Measurements from ENCODE around the gene DUSP6.
A peak's percentile ranks its signal among the peaks of the same experiment; 100 is the strongest.

DUSP6 gene

GRCh38 chr12:89352492-89353187, at the start of gene DUSP6:
Gene DUSP6, minus strand, starts transcription at chr12:89352501. Its CDS starts 462 bp downstream, at chr12:89352039.
- peak within 1 kb of the TSS; percentile 94 for H3K9ac ChIP-seq (ENCODE audit: low read length)
- no peaks in the 10 kb centered on the region for H3K36me3 ChIP-seq (ENCODE audit: control insufficient read depth, insufficient read depth, low read length)
- H3K9me3 ChIP-seq (ENCODE audit: control insufficient read depth, low read length): no peaks in the 10 kb centered on the region
- no peaks in the 10 kb centered on the region for H3K27me3 ChIP-seq (ENCODE audit: control insufficient read depth, insufficient read depth, low read length)
- H3K4me3 ChIP-seq (ENCODE audit: low read length): peak within 1 kb of the TSS; percentile 84
- H3K4me1 ChIP-seq (ENCODE audit: control insufficient read depth, insufficient read depth, low read length): peaks cover 25% of the 10 kb centered on the region

GRCh38 chr12:89401433-89402058, 49.2 kb upstream of the DUSP6 start:
- Histone ChIP-seq H3K4me3 (ENCODE audit: low read length) (no peak overlapping the region), H3K36me3 (ENCODE audit: control insufficient read depth, insufficient read depth, low read length) (no peaks in the 10 kb centered on the region), H3K9ac (ENCODE audit: low read length) (no peak overlapping the region), H3K9me3 (ENCODE audit: control insufficient read depth, low read length) (no peaks in the 10 kb centered on the region), H3K4me1 (ENCODE audit: control insufficient read depth, insufficient read depth, low read length) (no peaks in the 10 kb centered on the region), H3K27me3 (ENCODE audit: control insufficient read depth, insufficient read depth, low read length) (no peaks in the 10 kb centered on the region)

DNA sequence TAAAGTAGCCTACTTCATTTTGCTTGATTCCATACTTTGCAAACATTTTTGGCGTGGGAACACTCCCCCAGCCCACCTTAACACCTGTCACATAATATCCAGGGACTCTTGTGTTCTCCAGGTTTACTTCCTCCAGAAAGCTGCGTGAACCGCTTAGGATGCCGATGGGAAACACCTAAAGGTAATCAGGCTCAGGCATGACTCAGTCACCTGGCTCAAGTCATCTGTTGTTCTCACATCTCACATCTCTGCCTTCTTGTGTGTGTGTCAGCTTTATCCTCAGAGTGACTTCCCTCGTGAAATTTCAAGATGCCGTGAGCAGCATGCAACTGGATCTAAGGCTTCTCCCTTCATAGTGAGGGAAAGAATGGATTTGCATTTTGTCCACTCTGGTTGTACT, 48.1 kb upstream of the DUSP6 start:
- Histone ChIP-seq H3K27me3 (ENCODE audit: control insufficient read depth, insufficient read depth, low read length) (no peaks in the 10 kb centered on the region), H3K9ac (ENCODE audit: low read length) (no peak overlapping the region), H3K36me3 (ENCODE audit: control insufficient read depth, insufficient read depth, low read length) (no peaks in the 10 kb centered on the region), H3K4me1 (ENCODE audit: control insufficient read depth, insufficient read depth, low read length) (no peaks in the 10 kb centered on the region), H3K4me3 (ENCODE audit: low read length) (no peak overlapping the region), H3K9me3 (ENCODE audit: control insufficient read depth, low read length) (no peaks in the 10 kb centered on the region)

GRCh38 chr12:89395712-89396111, 43.4 kb upstream of the DUSP6 start:
- Histone ChIP-seq H3K4me3 (ENCODE audit: low read length) (no peak overlapping the region), H3K9ac (ENCODE audit: low read length) (no peak overlapping the region), H3K27me3 (ENCODE audit: control insufficient read depth, insufficient read depth, low read length) (no peaks in the 10 kb centered on the region), H3K36me3 (ENCODE audit: control insufficient read depth, insufficient read depth, low read length) (no peaks in the 10 kb centered on the region), H3K4me1 (ENCODE audit: control insufficient read depth, insufficient read depth, low read length) (peaks cover 6% of the 10 kb centered on the region), H3K9me3 (ENCODE audit: control insufficient read depth, low read length) (no peaks in the 10 kb centered on the region)

DNA sequence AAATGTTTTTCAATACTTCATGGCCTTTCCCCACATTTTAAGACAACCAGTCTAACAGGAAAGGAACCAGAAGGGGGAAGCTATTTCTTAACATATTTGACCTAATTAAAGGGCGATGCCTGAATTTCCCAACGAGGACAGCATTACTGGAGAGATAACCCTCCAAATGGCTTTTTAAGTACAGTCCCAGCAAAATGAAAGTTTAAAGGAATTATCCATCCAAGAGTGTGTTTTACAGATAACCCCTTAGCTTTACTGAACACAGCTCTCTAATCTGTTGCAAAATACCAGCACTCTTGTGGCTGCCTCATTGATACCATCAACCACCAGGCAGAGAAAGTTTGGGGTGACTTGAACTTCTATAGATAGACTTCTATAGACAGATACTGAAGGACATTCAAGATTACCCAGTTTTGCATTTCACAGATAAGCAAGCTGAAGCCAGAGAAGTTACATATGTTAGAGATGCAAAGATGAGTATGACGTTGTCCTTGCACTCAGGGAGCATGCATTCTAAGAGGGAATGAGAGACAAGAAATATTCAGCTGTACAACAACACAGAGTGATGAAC, 41.3 kb upstream of the DUSP6 start:
- Histone ChIP-seq H3K36me3 (ENCODE audit: control insufficient read depth, insufficient read depth, low read length) (no peaks in the 10 kb centered on the region), H3K4me1 (ENCODE audit: control insufficient read depth, insufficient read depth, low read length) (peaks cover 23% of the 10 kb centered on the region), H3K4me3 (ENCODE audit: low read length) (no peak overlapping the region), H3K9ac (ENCODE audit: low read length) (no peak overlapping the region), H3K9me3 (ENCODE audit: control insufficient read depth, low read length) (no peaks in the 10 kb centered on the region), H3K27me3 (ENCODE audit: control insufficient read depth, insufficient read depth, low read length) (no peaks in the 10 kb centered on the region)

DNA sequence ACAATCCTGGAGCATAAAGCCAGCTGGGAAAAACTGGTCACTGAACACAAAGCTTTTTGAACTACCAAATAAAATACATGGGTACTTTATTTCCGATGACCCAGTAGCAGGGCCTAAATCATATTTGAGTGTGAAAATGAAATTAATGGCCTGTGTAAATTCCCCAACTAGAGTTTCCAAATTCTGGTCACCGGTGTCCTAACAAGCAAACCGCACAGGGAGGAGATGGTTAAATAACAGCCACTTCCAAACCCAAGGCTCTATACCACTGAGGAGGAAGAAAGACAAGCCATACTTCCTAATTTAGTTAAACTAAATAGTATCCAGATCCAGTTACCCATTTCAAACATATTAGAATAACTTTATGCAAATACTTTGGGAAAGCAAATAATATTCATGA, 40.1 kb upstream of the DUSP6 start:
- Histone ChIP-seq H3K27me3 (ENCODE audit: control insufficient read depth, insufficient read depth, low read length) (no peaks in the 10 kb centered on the region), H3K36me3 (ENCODE audit: control insufficient read depth, insufficient read depth, low read length) (no peaks in the 10 kb centered on the region), H3K4me3 (ENCODE audit: low read length) (no peak overlapping the region), H3K9me3 (ENCODE audit: control insufficient read depth, low read length) (no peaks in the 10 kb centered on the region), H3K4me1 (ENCODE audit: control insufficient read depth, insufficient read depth, low read length) (peaks cover 23% of the 10 kb centered on the region), H3K9ac (ENCODE audit: low read length) (no peak overlapping the region)

DNA sequence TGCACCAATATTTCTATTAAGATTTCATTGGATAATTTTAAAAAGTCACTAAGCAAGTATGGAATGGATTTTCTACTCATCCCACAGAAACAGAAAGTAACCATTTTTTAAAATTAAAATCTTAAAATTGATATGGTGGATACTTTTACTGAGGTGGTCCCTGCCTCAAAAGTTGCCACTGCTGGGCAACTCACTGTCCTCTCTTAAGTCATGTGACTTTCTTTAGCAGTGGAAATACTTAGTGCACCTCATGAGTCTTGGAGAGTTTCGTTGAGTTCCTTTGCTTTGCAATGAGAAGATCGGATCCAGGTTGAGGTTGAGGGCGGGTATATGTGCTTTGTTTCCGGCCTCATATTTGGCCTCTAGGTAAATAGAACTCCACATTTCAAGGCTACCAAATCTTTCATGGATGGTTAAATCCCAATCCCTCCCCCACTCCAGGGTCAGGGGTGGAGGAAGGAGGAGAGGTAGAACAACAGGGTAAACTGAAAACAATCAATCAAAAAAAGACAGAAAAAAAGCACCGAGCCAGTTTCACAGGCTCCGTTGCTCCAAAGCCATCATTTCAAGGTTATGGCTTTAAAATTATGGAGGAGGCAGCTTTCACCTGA, 39.5 kb upstream of the DUSP6 start:
- Histone ChIP-seq H3K4me1 (ENCODE audit: control insufficient read depth, insufficient read depth, low read length) (peaks cover 23% of the 10 kb centered on the region), H3K36me3 (ENCODE audit: control insufficient read depth, insufficient read depth, low read length) (no peaks in the 10 kb centered on the region), H3K4me3 (ENCODE audit: low read length) (no peak overlapping the region), H3K9ac (ENCODE audit: low read length) (no peak overlapping the region), H3K9me3 (ENCODE audit: control insufficient read depth, low read length) (no peaks in the 10 kb centered on the region), H3K27me3 (ENCODE audit: control insufficient read depth, insufficient read depth, low read length) (no peaks in the 10 kb centered on the region)

- peaks cover 27% of the 10 kb centered on the region for H3K4me1 ChIP-seq (ENCODE audit: control insufficient read depth, insufficient read depth, low read length)
- no peak overlapping the region for H3K4me3 ChIP-seq (ENCODE audit: low read length)
- no peaks in the 10 kb centered on the region for H3K9me3 ChIP-seq (ENCODE audit: control insufficient read depth, low read length)
- no peaks in the 10 kb centered on the region for H3K27me3 ChIP-seq (ENCODE audit: control insufficient read depth, insufficient read depth, low read length)
- no peak overlapping the region for H3K9ac ChIP-seq (ENCODE audit: low read length)
- H3K36me3 ChIP-seq (ENCODE audit: control insufficient read depth, insufficient read depth, low read length): no peaks in the 10 kb centered on the region
These were observed 38.7 kb upstream of the DUSP6 start for GRCh38 chr12:89390802-89391673.

DNA sequence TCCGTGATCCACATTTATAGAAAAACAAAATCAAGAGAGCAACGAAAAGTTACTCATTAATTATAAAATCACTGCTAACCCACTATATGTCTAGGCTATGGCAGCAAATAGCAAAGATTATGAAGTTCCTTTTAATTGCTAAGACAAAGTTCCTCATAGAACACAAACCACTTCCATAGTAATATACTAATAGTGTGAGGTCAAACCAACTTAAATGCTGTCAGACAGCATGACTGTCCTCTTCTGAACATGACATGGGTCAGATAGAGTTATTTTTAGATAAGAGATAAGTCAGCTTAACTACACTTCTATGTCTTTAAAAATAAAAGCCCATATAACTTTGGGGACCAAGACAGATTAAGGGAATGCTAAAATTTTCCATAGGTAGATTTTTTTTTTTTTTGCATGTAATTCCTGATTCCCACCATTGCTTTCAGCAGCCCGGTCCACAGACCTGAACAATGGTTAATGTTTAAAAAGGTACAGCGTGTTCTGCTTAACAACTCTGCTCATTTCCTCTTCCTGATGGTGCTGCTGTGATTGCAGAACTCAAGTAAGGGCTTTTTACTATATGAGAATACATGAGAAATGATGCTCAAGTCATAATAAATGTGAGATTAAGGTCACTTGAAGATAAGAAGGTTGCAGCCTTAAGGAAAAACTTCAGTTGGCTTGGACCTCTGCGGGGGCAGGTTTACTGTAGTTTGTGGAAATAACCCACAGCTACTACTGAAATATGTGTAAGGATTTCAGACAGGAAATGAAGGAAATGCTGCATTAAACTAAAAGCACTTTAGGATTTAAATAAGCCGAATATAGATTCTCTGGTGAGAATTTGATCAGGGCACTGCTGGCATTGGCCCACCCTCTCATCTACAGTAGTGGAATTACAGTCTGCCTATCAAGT, 37.7 kb upstream of the DUSP6 start:
- no peaks in the 10 kb centered on the region for H3K36me3 ChIP-seq (ENCODE audit: control insufficient read depth, insufficient read depth, low read length)
- no peak overlapping the region for H3K9ac ChIP-seq (ENCODE audit: low read length)
- H3K27me3 ChIP-seq (ENCODE audit: control insufficient read depth, insufficient read depth, low read length): no peaks in the 10 kb centered on the region
- H3K4me3 ChIP-seq (ENCODE audit: low read length): no peak overlapping the region
- H3K9me3 ChIP-seq (ENCODE audit: control insufficient read depth, low read length): no peaks in the 10 kb centered on the region
- peaks cover 34% of the 10 kb centered on the region for H3K4me1 ChIP-seq (ENCODE audit: control insufficient read depth, insufficient read depth, low read length)

DNA sequence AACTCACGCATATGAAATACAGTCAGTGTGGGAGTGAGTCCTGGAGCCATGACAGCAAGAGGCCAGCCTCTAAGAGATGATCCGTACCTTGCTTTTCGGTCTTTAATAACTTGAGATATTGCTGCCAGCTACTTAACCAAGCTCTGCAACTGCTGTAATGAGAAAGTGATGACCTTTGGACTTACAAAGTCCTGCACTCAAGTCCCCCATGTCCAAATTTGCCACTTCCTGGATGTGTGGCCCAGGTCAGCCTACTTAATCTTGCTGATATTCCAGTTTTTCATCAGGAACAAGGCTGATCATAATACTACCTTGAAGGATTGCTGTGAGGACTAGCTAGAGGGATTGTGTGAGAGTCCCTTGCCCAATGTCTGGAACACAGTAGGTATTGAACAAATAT, 33.8 kb upstream of the DUSP6 start:
- H3K9me3 ChIP-seq (ENCODE audit: control insufficient read depth, low read length): no peaks in the 10 kb centered on the region
- H3K36me3 ChIP-seq (ENCODE audit: control insufficient read depth, insufficient read depth, low read length): no peaks in the 10 kb centered on the region
- peaks cover 49% of the 10 kb centered on the region for H3K4me1 ChIP-seq (ENCODE audit: control insufficient read depth, insufficient read depth, low read length)
- no peak overlapping the region for H3K9ac ChIP-seq (ENCODE audit: low read length)
- H3K27me3 ChIP-seq (ENCODE audit: control insufficient read depth, insufficient read depth, low read length): no peaks in the 10 kb centered on the region
- no peak overlapping the region for H3K4me3 ChIP-seq (ENCODE audit: low read length)

DNA sequence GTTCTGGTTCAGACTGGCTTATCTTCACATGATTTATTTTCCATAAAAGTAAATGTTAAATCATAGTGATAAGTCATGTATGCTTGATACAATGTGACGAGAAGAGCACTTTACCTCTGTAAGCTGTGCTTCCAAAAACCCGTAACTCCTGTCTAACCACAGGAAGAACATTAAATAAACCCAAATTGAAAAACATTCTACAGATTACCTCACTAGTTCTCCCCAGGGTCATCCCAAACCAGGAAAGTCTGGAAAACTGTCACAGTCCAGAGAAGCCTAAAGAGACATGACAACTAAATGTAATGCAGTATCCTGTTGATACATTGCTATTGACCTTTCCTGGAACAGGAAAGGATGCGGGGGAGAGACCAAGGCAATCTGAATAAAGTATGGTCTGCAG, 32.5 kb upstream of the DUSP6 start:
- Histone ChIP-seq H3K9me3 (ENCODE audit: control insufficient read depth, low read length) (no peaks in the 10 kb centered on the region), H3K9ac (ENCODE audit: low read length) (no peak overlapping the region), H3K4me1 (ENCODE audit: control insufficient read depth, insufficient read depth, low read length) (peaks cover 36% of the 10 kb centered on the region), H3K36me3 (ENCODE audit: control insufficient read depth, insufficient read depth, low read length) (no peaks in the 10 kb centered on the region), H3K4me3 (ENCODE audit: low read length) (no peak overlapping the region), H3K27me3 (ENCODE audit: control insufficient read depth, insufficient read depth, low read length) (no peaks in the 10 kb centered on the region)

Data from mucosa of stomach (tissue), 1 donor.